Stimulated activated CD8-positive, alpha-beta memory T cell treated with anti-CD3 and anti-CD28 coated beads, Interleukin-7, amount 100 ng/mL, for 24 hours (primary cell): ENCODE measurements around the gene METTL1.
"Not testable (repeated sequence)": the region's sequence is repeated elsewhere in the genome, so short reads cannot be mapped to it uniquely, and the experiment has no call there.

Experiments
- DNase-seq: peaks from one replicate; pipeline ENCODE4 v3.0.0-alpha.2; 2020; ENCODE audit warnings: low read depth

The METTL1 gene

DNA sequence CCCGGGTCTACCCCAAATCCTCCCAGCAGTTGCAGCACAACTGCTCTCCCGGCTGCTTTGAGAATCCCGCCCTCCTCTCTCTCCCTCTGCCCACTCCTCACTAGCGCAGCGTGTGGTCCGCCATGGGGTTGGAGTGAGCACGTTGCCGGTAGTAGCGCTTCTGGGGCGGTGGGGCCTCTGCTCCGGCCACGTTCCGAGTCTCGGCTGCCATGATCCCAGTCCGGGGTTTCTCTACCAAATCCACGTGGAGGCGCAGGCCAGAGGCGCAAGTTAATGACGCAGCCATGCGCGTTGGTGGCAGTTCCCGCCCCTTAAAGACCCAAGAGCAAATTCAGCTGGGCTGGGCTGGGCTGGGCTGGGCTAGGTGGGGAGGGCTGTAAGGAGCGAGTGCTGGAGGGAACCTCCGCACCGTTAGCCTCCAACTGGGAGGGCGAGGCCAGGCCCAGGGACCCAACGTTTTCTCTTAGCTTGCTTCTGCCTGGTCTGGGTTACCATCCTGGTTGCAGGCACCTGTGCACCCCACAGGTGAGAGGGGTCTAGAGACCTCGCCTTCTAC lies at the start of gene METTL1:
TSS of gene METTL1 (minus strand) at position 233 of the 556 bp plus-strand sequence. CDS start at position 211, 22 bp downstream.
- DNase-seq, result peak; percentile 89

DNA sequence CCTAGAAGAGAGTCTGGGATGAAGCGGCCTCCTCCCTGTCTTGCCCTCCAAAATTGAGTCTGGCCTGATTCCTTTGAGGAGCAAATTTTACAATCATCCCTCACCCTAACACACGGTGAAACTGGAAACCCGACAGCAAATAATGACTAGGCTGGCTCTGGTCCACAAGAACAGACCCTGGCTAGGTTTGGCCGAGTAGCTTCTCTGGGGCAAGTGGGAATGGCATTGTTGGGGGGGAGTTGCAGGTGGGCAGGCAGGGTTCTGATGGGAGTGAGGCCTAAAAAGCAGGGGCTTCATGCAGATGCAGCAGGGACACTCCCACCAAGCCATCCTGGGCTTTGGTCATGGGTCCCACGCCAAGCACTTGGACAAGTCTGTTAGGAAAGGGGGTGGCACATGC lies 49.1 kb upstream of the METTL1 start:
- DNase-seq, result not testable (repeated sequence)

DNA sequence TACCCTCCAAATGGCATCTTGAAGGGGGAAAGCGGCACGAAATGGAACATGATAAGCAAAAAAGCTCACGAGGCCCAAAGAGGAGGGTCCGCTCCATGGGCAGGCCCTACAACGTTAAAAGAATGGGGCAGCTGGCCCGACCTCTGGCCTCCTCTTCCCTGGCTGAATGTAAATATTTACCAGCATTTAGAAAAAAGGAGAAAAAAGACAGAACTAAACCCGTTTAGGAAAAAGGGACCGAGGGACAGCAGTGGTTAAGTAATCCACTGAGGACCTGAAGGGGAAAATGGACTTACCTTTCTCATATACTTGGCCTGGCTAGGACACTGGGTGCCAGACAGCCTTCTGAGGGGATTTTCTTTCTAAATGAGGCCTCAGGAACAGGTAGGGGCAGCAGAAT lies 48.2 kb upstream of the METTL1 start:
- not testable (repeated sequence) for DNase-seq

DNA sequence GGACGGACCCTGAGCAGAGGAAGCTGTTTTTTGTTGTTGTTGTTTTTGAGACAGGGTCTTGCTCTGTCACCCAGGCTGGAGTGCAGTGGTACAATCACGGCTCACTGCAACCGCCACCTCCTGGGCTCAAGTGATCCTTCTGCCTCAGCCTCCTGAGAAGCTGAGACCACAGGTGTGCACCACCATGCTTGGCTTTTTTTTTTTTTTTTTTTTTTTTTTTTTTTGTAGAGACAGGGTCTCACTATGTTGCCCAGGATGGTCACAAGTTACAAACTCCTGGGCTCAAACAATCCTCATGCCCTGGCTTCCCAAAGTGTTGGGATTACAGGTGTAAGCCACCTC lies 46.1 kb upstream of the METTL1 start:
- DNase-seq, result not testable (repeated sequence)

DNA sequence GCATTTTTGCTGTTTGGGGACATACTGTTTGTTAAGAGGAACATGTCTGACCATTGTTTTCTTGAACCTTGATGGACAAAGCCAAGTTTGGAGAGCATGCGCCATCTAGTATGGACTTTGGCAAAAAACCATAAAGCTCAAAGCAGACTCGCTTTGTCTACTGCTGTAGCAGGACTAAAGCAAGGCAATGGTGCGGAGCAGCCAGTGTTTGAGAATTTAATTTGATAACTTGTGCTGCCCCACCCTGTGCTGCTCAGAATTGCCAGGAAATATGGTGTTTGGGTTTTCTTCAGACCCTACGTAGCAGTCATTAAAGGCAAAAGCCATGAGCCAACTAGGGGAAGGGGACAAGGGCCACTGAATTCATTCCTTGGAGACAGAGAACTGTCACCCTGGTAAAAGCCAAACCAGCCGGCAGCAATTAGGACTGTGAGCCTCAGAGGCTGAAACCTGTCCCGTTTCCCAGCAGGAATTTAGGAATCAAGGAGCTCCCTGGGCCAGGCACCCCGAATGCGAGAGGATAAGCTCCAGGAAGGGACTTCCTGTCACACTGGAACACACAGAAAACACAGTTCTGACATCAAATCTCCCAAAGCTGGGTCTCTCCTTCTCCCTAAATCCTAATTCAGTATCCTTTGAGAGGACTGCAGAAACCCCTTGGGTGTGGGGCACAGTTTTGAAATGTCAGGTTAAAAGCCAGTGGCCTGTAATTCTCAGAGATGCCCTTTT lies 45.5 kb upstream of the METTL1 start:
- DNase-seq, result no peak

DNA sequence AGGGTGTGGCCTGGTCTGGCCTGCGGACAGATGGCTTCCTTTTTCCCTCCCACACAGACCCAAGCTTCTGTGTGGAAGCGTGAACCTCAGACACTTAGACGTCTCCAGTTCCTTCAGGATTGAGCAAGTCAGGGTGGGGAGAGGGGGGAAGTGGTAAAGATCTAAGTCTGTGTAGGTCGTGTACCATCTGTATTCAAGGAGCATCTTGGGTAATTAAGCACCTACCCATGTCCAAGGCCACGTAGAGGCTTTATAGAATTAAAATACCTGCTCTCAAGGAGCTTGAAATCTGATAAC lies 44.9 kb upstream of the METTL1 start:
- no peak for DNase-seq

DNA sequence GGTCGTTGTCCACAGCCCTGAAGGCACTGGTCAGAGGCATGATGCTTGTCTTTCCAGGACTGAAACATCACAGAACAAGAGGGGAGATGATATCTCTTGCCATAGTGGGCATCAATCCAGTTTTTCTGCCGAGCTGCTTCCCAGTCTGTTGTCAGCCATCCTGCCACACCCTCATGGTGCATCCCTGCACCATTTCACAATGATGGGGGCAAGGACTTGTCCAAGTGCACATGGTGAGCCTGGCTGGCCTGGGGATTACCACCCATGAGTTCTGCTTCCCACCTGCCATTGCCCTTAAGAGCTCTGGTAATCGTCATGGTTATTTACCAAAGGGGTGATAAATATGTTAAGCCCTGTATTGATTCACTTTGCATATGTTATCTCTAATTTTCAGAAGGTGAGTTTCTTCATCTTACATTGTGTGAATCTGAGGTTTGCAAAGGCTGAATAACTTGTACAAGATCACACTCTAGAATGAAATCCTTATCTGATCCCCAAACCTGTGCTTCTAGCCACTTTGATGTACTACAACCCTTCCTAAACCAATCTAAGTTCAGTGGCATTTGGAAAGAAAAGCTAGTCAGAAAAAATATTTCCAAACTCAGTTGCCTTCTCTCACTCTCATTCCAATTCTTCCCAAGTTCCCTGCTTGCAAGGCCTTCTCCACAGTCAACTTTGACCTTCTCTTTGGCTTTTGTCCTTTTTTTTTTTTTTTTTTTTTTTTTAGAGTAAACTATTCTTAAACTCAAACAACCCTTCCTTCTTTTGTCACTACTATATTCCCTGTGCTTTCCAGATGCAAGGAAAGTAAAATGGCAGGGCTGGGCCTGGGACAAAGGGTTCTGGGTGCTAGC lies 44.3 kb upstream of the METTL1 start:
- DNase-seq, result no peak

DNA sequence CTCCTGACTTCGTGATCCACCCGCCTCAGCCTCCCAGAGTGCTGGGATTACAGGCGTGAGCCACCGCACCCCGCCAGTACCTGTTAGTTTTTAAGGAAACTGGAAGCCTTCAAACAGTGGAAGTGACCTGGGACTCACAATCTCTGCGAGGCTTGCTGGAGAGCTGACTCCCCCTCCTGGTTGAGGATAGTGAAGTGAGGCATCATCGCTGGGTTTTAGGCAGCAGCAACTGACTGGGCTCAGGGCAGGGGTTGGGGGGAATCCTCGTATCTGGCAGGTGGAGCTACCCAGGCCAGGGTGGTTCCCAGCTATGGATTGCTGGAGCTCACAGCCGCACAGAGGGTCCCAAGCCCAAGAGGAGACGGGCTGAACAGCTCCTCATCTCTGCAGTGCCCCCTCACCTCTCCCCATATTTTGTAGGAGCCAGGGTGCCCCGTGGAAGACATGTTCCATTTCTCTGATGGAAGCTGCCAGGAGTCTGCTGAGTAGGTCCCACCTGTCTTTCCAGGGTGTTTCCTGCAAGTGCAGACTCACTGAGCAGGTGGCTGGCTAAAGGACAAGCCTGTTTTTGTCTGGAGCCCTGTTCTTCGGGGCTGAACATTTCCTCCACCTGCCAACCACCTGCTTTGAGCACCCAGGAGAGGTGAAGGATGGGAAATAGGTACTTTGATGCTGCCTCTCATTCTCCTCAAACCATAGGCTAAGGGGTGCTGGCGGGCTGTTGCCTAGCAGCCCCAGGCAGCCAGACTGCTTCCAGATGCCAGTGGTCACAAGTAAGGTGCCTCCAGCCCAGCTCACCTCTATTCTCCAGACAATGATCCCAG lies 43.5 kb upstream of the METTL1 start:
- no peak for DNase-seq

DNA sequence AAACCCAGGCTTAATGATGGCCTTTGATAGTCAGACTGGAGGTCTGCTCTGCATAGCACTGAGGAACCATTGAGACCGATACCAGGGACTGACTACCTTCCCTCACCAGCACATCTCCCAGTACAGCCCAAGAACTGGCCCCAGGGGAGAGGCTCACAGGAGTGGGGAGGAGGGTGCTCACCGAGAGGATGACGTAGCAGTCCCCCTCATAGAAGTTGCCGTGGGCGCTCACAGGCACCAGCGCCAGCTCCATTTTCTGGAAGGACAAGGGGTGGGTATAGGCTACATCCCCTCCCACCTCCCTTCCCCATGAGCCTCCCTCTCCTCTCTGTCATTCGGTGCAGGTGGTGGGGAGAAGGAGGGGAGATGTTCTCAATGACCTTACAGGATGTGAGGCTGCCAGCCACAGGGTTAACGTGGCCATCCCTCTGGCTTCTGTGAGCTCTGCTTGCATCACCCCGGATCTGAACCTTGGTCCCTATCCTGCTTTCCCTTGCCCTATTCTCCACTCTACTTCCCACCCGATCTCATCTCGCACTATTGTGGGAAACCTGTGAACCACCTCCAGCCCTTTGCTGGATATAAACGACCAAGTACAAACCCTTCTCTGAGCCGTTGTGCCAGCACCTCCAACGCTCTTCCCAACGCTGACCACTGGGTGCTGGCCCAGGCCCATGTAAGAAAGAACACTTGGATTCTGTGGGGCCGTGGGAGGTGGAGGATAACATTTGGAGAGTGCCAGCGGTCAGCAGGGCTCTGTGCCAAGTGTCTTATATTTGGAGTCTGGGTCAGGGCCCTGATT lies 42.3 kb upstream of the METTL1 start:
- DNase-seq, result no peak

DNA sequence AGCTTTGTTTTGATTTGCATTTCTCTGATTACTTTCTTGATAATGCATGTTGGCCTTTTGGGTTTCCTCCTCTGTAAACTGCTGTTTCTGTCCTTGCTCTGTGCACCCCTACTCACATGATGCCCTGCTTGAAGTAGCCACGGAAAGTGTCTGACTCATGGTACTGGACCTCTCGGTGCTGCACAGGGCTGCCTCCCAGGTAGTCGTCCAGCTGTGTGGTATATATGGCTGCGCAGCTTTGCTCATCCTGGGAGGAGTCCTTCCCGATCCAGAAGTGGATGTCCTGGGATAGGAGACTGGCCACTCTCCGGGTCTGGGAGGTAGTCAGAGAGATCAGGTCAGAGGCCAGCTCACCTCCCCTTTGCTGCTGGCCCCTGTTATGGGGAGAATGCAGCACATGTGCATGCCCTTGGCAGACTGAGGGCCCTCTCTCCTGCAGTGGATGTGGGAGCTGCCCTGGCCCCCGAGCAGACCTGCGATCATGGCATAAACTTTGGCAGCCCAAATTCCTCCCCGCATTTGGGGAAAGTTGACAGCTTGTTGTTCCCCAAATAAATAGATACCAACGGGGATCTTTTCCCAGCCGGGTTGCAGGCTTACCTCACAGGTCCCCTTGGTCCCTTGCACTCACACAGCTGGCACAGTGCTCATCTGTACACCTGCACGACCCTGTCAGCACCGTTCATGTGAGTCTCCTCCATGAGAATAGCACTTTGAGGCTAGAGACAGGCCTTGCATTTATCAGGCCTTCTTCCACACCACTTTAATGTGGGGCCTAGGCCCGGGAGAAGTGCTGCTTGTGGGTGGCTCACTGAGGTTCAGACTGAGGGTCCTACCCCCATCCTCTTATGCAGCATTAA lies 41.4 kb upstream of the METTL1 start:
- no peak for DNase-seq

DNA sequence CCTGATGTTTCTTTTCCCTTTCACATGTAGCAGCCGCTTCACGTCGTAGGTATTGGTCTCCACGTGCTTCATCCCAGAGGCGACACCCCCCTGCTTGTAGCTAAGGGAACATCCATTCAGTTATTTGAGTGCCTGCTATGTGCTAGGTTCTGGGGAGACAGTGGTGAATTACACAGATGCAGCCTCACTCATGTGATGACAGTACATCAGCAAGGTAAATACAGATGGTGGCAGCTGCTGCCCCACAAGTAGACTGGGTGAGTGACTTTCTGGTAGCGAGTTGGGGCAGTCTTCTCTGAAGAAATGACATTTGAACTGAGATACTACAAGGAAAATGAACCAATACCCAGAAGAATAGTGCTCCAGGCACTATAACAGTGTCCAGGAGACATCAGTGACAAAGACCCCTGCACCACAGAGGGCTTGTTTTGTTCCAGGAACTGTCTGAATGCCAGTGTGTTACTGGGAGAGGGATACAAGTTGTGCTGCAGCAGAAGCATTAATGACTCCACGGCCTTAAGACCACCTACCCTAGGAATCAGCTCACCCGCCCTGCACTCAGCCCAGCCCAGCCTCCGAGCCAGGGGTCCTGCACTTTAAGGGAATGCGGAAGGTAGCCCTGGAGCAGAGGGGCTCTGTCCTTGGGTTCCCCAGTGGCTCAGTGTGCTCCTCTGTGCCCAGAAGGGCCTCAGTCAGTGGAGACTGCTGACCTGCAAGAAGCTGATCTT lies 39.3 kb upstream of the METTL1 start:
- DNase-seq, result no peak

DNA sequence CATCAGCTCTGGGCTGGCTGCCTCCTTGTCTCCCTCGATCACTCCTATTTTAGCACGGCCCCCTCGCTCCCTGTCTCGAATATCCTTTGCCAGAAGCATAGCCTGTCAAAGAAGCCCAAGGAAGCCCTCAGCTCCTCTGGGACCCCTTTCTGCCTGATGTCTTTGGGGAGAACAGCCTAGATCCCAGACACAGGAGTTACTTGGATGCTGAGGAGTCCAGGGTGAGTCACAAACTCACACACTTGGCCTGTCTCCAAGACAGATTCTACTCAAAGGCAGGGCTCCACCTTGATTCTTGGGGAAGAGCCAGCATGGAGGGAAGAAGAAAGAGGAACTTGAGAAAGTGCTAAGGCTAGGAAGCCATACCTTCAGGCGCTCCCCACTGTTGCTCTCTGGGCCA lies 38.5 kb upstream of the METTL1 start:
- DNase-seq, result no peak

DNA sequence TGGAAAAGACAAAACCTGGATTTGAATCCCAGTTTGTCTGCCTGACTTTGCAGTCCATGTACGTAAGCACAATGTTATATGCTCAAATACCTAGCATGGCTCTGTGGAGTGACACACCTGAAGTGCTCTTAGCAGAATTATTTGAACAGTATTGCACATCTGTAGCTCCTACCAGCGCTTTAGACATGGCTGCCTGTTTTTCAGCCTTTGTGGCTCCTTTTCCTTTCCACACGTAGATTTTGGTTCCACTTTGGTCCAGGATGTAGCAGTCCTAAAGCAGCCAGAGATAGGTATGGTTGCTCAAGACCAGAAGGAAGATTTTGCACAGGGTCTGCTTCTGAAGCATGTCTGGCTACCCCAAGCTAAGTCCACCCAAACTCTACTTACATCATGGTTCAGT lies 37.5 kb upstream of the METTL1 start:
- no peak for DNase-seq

DNA sequence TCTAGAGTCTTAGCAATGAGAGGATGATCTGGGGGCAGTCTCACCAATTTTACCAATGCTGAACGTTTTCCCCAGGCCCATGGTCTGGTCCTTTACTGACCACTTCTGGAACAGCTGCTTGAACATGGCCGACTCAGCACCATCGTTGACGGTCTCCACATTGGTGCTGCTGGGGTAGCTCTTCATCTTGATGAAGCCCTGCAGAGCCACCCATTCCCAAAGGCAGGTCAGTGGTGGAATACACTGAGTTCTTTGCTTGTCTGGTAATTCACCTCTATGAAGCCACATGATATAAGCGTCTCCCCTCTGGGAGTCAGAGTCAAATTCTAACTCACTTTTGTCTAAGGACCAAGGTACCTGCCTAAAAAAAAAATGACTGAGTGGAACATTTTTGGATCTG lies 36.4 kb upstream of the METTL1 start:
- no peak for DNase-seq

DNA sequence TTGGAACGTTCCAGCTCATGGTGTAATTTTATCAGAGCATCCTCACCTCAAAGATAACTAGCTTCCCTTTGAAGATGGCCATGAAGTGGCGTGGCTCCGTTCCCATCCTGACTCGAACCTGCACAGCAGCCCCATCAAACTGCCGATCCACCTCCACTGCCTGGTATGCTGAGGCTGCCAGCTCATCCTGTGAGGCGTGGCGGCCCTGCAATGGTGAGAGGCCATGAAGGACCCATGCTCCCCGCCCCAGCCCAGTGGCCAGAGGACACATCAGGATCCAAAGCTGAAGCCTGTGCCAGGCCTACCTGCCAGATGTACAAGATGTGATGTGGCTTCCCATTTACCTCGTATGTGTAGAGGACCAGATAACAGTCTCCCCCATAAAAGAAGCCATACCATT lies 35.4 kb upstream of the METTL1 start:
- DNase-seq, result no peak

DNA sequence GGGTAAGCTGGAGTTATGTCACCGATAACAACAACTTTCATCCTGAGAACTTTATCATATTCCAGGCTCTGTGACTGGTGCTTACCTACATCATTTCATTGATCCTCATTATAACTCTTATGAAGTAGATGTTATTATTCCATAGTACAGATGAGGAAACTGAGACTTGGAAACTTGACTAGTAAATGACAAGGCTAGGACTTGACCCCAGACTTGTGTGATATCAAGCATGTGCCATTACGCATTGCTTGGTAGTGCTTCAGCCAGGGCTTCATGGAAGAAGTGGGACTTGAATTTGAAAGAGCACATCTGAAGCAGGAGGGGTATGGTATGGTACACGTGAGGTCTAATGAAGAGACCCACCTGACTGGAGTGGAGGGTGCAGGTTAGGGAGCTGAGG lies 34.8 kb upstream of the METTL1 start:
- no peak for DNase-seq

DNA sequence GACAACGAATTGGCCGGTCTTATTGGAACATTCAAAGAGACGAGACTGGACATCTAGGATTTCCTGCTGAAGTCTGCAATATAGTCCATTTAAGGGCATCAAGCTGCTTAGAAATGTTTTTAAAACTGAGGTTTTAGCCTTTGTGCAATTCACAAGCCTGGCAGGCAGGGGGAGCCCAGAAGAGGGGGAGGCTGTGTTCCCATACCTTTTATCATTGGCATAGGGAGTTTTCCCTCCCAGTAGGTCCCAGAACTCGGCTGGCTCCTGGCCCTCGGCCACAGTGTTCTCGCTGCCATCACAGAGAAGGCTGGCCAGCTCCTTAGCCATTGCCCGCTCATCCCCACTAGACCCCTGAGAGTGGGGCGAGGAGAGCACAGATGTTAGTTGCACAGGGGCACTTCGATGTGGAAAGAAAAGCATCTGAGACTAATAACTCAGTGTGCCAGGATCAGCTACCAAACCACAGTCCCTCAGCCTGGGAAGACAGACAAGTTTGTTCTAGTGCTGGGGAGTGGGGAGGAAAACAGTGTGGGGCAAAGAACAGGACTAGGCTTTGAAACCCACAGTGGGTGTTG lies 31.5 kb upstream of the METTL1 start:
- DNase-seq, result no peak

DNA sequence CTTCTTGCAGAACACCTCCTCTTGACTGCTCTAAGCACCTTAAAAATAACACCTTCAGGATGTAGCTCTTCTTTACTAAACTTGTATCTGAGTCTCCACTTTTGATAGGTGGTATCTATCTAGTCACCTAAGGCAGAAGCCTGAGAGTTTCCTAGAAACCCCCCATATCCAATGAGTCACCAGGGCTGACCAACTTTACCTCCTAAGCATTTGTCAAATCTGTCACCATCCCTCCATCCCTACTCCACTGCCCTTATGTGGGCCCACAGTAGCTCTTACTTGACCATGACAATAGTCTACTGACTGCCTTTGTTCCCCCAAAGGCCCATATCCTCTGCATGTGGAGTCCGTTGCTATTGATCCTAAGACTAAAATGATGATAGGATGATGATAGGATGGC lies 30.7 kb upstream of the METTL1 start:
- no peak for DNase-seq

DNA sequence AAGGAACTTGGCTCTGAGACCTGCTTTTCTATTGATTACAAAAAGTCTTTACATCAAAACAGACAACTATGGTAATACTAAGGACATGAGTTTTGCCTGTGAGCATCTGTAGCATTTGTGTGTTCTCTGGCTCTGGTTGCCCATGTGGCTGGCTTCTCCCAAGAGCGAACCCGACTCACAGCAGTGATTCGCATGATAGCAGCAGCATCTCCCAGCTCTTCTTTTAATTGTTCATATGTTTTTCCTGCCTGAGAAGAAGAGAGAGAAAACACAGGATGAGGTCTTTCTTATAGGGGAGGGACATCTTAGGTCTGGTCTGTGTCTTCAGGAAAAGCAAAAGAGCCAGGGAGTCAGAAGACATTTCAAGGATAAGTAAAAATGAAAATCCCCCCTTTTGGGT lies 29.1 kb upstream of the METTL1 start:
- no peak for DNase-seq

DNA sequence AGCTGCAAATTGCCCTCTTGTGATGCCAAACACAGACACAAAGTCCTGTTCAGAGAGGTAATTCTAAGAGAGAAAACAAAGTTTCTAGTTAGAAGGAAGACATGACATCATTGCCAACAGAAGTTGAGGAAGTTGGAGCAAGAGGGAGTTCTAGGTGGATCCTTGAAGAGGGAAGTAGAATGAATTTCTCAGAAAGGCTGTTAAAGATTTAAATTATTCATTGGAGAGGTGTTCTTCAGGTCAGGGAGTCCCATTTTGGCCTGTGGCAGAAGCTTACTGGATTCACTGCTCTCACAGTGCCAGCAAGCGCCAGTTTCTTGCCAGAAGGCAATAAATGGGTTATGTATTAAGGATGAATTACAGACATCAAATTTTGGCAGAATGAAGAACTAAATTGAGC lies 26.0 kb upstream of the METTL1 start:
- DNase-seq, result no peak
